ENCODE data around the gene EFNA4. TPM values are rescaled to one million over a fixed set of nuclear protein-coding genes. Genes with fewer than 3 reads are reported as not detected.

EFNA4 gene
- polyA plus RNA-seq, 2 donors = 14.7 to 16.2 TPM

DNA sequence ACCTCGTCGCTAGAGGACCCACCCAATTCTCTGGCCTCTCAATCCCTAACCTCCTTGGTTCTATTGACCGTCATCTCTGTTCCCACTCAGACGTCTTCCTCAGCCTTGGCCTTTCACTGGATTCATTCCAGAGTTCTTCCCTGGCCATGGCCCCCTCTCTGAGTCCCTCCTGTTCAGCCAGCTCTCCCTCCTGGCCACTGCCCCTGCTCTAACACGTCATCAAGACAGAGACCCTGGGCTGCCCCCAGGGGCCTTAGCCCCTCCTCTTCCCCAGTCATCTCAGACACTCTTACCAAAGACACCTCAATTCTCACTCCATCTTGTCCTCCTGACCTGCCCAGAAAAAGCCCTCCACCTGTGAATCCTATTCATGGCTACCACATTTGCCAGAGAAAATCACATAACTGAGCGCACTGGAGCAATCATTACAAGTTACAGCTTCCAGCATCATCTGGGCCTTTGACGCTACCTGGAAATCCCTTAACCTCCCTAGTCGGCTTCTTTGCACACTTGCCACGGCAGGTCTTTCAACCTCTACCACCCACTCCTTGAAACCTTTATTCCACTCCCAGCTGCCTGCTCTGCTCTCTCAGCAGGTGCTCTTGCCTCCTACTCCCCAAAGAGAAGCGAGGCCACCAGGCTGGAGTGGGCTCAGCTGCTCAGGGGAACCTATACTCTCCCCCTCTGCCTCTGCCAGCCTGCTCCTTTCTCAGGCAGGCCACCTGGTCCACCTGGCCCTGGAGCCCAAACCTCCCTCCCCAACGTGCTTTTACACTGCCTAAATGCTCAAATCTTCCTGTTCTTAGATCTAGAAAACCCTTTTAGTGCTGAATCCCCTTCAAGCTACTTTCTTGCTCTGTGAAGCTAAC lies 43.9 kb upstream of the EFNA4 start:
- Histone ChIP-seq H3K4me1 (ENCODE audit: control insufficient read depth in 2 of 2, insufficient read depth in 2 of 2, low read length in 1 of 2) (peaks cover 14 to 36% of the 10 kb centered on the region in 2 donors), H3K27ac (ENCODE audit: low read depth in 2 of 2, low read length in 1 of 2) (peak overlapping the region in 1 of 2 donors; percentile 74), H3K36me3 (ENCODE audit: control insufficient read depth in 2 of 2, insufficient read depth in 2 of 2, low read length in 1 of 2) (peaks cover 3 to 21% of the 10 kb centered on the region in 2 donors), H3K4me3 (ENCODE audit: low read depth in 1 of 2, low read length in 2 of 2) (no peak overlapping the region), H3K27me3 (ENCODE audit: control insufficient read depth in 1 of 2, insufficient read depth in 2 of 2, low read length in 2 of 2) (no peaks in the 10 kb centered on the region), H3K9me3 (ENCODE audit: control insufficient read depth in 2 of 2, insufficient read depth in 1 of 2, low read depth in 1 of 2, low read length in 1 of 2) (no peaks in the 10 kb centered on the region)
- WGBS, 2 donors = 61 to 68% methylated on average over 11 of the region's 11 CpGs

DNA sequence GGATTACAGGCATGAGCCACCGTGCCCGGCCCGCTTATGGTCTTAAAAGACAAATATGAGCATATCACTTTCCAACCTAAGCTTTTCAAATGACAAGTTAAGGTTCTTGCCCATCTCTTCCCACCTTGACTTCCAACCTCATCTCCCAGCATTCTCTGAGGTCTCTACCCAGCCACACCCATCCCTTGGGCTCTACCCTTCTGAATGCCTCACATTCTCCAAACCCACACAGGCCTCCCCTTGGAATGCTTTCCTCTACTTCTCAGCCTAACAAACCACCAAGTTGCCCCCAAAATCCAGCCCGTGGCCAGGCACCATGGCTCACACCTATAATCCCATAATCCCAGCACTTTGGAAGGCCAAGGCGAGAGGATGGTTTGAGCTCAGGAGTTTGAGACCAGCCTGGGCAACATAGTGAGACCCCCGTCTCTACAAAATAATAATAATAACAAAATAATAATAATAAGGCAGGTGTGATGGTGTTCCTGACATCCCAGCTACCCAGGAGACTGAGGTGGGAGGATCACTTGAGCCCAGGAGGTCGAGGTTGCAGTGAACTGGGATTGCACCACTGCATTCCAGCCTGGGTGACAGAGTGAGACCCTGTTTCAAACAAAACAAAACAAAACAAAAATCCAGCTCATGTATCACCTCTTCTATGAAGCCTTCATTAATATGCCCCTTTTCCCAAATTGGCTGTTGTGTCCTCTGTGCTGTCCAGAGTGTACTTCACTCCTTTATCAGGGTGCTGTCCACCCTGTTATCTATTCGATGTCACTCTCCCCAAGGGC lies 41.2 kb upstream of the EFNA4 start:
- 80 to 85% methylated on average over 8 of the region's 8 CpGs for WGBS, 2 donors
- Histone ChIP-seq H3K27ac (ENCODE audit: low read depth in 2 of 2, low read length in 1 of 2) (no peak overlapping the region), H3K36me3 (ENCODE audit: control insufficient read depth in 2 of 2, insufficient read depth in 2 of 2, low read length in 1 of 2) (no peaks in the 10 kb centered on the region), H3K4me3 (ENCODE audit: low read depth in 1 of 2, low read length in 2 of 2) (no peak overlapping the region), H3K4me1 (ENCODE audit: control insufficient read depth in 2 of 2, insufficient read depth in 2 of 2, low read length in 1 of 2) (peaks cover under 1 to 20% of the 10 kb centered on the region in 2 donors), H3K9me3 (ENCODE audit: control insufficient read depth in 2 of 2, insufficient read depth in 1 of 2, low read depth in 1 of 2, low read length in 1 of 2) (no peaks in the 10 kb centered on the region), H3K27me3 (ENCODE audit: control insufficient read depth in 1 of 2, insufficient read depth in 2 of 2, low read length in 2 of 2) (no peaks in the 10 kb centered on the region)

DNA sequence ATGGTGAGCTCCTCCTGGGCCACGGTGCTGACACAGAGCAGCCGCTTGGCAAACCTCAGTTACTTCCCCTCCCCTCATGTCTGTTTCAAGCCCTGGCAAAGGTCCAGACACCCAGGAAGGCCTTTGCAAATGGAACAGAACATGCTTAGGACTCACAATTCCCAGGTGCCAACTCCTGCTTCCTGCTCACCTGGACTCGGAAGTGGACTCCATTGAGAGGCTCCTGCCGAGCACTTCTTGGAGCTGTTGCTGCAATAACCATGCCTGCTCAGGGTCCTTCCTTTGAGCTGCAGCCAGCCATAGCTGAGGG lies 40.7 kb upstream of the EFNA4 start:
- H3K4me3 ChIP-seq (ENCODE audit: low read depth in 1 of 2, low read length in 2 of 2) = no peak overlapping the region
- peaks cover 0 to 15% of the 10 kb centered on the region in 2 donors for H3K4me1 ChIP-seq (ENCODE audit: control insufficient read depth in 2 of 2, insufficient read depth in 2 of 2, low read length in 1 of 2)
- H3K36me3 ChIP-seq (ENCODE audit: control insufficient read depth in 2 of 2, insufficient read depth in 2 of 2, low read length in 1 of 2) = no peaks in the 10 kb centered on the region
- H3K27ac ChIP-seq (ENCODE audit: low read depth in 2 of 2, low read length in 1 of 2) = no peak overlapping the region
- 43 to 49% methylated on average over 4 of the region's 4 CpGs for WGBS, 2 donors
- no peaks in the 10 kb centered on the region for H3K9me3 ChIP-seq (ENCODE audit: control insufficient read depth in 2 of 2, insufficient read depth in 1 of 2, low read depth in 1 of 2, low read length in 1 of 2)
- H3K27me3 ChIP-seq (ENCODE audit: control insufficient read depth in 1 of 2, insufficient read depth in 2 of 2, low read length in 2 of 2) = no peaks in the 10 kb centered on the region

DNA sequence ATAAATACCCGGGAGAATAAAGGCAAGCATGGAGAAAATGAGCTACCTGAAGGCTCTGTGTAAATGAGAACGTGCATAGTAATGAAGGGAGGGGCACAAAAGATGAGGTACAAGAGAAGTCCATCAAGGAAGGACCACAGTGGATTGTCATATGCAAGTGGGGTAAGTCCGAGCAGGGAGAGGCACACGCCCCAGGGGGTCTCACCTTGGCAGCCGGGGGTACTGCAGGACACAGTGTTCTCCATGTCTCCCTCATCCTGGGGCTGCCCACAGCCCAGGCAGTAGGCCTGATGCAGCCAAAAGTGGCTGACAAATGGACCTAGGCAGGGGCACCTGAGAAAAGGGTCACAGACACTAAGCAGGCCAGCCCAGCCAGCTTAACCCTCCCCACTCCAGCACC lies 39.9 kb upstream of the EFNA4 start:
- H3K4me3 ChIP-seq (ENCODE audit: low read depth in 1 of 2, low read length in 2 of 2) = no peak overlapping the region
- H3K9me3 ChIP-seq (ENCODE audit: control insufficient read depth in 2 of 2, insufficient read depth in 1 of 2, low read depth in 1 of 2, low read length in 1 of 2) = no peaks in the 10 kb centered on the region
- no peak overlapping the region for H3K27ac ChIP-seq (ENCODE audit: low read depth in 2 of 2, low read length in 1 of 2)
- H3K4me1 ChIP-seq (ENCODE audit: control insufficient read depth in 2 of 2, insufficient read depth in 2 of 2, low read length in 1 of 2) = peaks cover 0 to 14% of the 10 kb centered on the region in 2 donors
- no peaks in the 10 kb centered on the region for H3K27me3 ChIP-seq (ENCODE audit: control insufficient read depth in 1 of 2, insufficient read depth in 2 of 2, low read length in 2 of 2)
- no peaks in the 10 kb centered on the region for H3K36me3 ChIP-seq (ENCODE audit: control insufficient read depth in 2 of 2, insufficient read depth in 2 of 2, low read length in 1 of 2)
- WGBS, 2 donors = 78 to 80% methylated on average over 5 of the region's 5 CpGs

DNA sequence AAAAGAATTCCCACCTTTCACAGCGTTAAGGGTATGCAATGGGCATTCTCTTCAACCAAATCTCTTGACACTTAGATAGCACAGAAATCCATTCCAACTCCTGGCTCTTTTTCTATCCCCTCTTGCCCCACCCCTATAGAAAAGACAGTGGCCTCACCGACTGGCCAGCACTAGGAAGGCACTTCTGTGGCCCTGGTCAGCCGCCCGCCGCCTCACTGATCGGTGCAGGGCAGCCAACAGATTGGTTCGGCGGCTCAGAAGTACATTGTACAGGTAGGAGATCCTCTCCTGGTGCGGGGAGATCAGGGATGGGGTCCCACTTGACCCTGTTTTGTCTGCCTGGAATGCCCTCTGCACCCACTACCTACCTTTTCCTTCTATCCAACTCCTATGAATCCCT lies 39.2 kb upstream of the EFNA4 start:
- H3K27me3 ChIP-seq (ENCODE audit: control insufficient read depth in 1 of 2, insufficient read depth in 2 of 2, low read length in 2 of 2) = no peaks in the 10 kb centered on the region
- H3K36me3 ChIP-seq (ENCODE audit: control insufficient read depth in 2 of 2, insufficient read depth in 2 of 2, low read length in 1 of 2) = no peaks in the 10 kb centered on the region
- WGBS, 2 donors = 91 to 93% methylated on average over 9 of the region's 9 CpGs
- no peak overlapping the region for H3K27ac ChIP-seq (ENCODE audit: low read depth in 2 of 2, low read length in 1 of 2)
- H3K4me1 ChIP-seq (ENCODE audit: control insufficient read depth in 2 of 2, insufficient read depth in 2 of 2, low read length in 1 of 2) = peaks cover 0 to 14% of the 10 kb centered on the region in 2 donors
- no peaks in the 10 kb centered on the region for H3K9me3 ChIP-seq (ENCODE audit: control insufficient read depth in 2 of 2, insufficient read depth in 1 of 2, low read depth in 1 of 2, low read length in 1 of 2)
- H3K4me3 ChIP-seq (ENCODE audit: low read depth in 1 of 2, low read length in 2 of 2) = no peak overlapping the region

DNA sequence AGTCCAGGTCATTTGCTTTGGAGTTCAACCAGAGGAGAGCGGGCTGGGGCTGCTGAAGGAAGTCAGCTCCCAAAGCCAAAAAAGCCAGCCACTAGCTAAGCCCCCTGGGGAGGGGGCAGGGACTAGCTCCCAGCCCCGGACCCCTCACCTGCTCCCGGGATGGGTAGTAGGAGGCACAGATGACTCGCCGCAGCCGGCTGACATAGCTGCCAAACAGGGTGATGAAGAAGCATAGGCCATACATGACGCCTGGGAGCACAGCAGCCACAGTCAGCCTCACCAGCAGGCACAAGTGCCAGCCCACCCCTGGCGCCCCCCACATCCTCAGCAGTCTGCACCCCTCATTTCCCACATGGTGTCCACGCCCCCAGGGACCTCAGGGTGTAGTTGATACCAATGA lies 37.4 kb upstream of the EFNA4 start:
- H3K4me1 ChIP-seq (ENCODE audit: control insufficient read depth in 2 of 2, insufficient read depth in 2 of 2, low read length in 1 of 2) = peaks cover 0 to 12% of the 10 kb centered on the region in 2 donors
- H3K27me3 ChIP-seq (ENCODE audit: control insufficient read depth in 1 of 2, insufficient read depth in 2 of 2, low read length in 2 of 2) = no peaks in the 10 kb centered on the region
- no peaks in the 10 kb centered on the region for H3K9me3 ChIP-seq (ENCODE audit: control insufficient read depth in 2 of 2, insufficient read depth in 1 of 2, low read depth in 1 of 2, low read length in 1 of 2)
- whole genome bisulfite sequencing, 2 donors = 56 to 70% methylated on average over 9 of the region's 9 CpGs
- H3K27ac ChIP-seq (ENCODE audit: low read depth in 2 of 2, low read length in 1 of 2) = peak overlapping the region in 1 of 2 donors; percentile 18
- H3K4me3 ChIP-seq (ENCODE audit: low read depth in 1 of 2, low read length in 2 of 2) = no peak overlapping the region
- H3K36me3 ChIP-seq (ENCODE audit: control insufficient read depth in 2 of 2, insufficient read depth in 2 of 2, low read length in 1 of 2) = no peaks in the 10 kb centered on the region

DNA sequence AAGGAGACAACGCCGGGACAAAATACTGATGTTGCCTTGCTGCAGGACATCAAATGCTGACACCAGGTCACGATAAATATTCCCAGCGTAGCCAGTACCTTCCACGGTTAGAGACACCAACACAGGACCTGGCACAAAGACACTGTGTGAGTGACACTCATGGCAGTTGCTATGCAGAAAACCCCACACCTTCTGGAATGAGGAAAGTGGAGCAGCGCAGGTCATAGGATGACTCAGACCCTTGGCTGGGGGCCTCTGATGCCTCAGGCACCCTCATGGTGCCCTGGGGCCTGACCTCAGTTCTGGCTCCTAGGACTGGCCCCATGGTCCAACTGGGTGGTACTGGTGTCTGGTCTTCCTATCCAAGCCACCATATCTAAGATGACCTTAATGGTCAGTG lies 37.0 kb upstream of the EFNA4 start:
- peak overlapping the region in 1 of 2 donors; percentile 18 for H3K27ac ChIP-seq (ENCODE audit: low read depth in 2 of 2, low read length in 1 of 2)

DNA sequence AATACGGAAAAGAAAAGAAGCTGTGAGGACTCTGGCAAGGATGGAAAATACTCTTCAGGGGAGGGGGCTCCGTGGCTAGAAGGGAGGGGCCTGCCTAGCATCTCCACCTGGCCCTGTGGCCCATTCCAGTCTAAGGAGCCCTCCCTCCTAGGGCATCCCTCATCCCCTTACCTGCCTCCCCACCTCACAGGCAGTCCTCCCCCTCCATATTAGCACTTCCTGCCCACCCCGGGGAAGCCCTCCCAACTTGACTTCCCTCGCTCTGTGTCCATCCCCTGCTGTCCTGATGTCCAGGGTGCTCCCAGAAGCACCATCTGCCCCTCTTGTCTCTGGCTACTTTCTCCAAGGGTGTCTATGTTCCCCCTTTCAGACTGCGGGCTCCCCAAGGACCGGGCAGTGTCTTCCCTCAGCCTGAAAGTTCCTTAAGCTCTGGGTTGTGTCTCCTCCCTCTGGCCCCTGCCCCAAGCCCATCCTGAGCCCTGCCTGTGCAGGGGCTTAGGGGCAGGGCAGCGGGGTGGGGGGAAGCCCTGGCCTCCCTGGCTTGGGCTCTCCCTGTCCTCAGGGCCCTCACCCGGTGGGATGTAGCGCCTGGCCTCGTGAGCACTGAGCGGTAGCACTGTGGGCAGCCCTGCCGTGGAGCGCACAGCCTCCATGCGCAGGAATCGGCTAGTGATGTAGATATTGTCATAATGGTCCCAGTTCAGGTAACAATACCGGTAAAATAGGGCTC lies 33.9 kb upstream of the EFNA4 start:
- Histone ChIP-seq H3K4me3 (ENCODE audit: low read depth in 1 of 2, low read length in 2 of 2) (no peak overlapping the region), H3K36me3 (ENCODE audit: control insufficient read depth in 2 of 2, insufficient read depth in 2 of 2, low read length in 1 of 2) (no peaks in the 10 kb centered on the region), H3K4me1 (ENCODE audit: control insufficient read depth in 2 of 2, insufficient read depth in 2 of 2, low read length in 1 of 2) (peaks cover 0 to 15% of the 10 kb centered on the region in 2 donors), H3K27ac (ENCODE audit: low read depth in 2 of 2, low read length in 1 of 2) (no peak overlapping the region), H3K27me3 (ENCODE audit: control insufficient read depth in 1 of 2, insufficient read depth in 2 of 2, low read length in 2 of 2) (no peaks in the 10 kb centered on the region), H3K9me3 (ENCODE audit: control insufficient read depth in 2 of 2, insufficient read depth in 1 of 2, low read depth in 1 of 2, low read length in 1 of 2) (no peaks in the 10 kb centered on the region)
- WGBS, 2 donors = 85 to 88% methylated on average over 16 of the region's 16 CpGs

More for the DNA sequence above, 37.0 kb upstream of the EFNA4 start:
- 78 to 85% methylated on average over 6 of the region's 6 CpGs for WGBS, 2 donors
- Histone ChIP-seq H3K4me1 (ENCODE audit: control insufficient read depth in 2 of 2, insufficient read depth in 2 of 2, low read length in 1 of 2) (peaks cover 0 to 12% of the 10 kb centered on the region in 2 donors), H3K9me3 (ENCODE audit: control insufficient read depth in 2 of 2, insufficient read depth in 1 of 2, low read depth in 1 of 2, low read length in 1 of 2) (no peaks in the 10 kb centered on the region), H3K27me3 (ENCODE audit: control insufficient read depth in 1 of 2, insufficient read depth in 2 of 2, low read length in 2 of 2) (no peaks in the 10 kb centered on the region), H3K4me3 (ENCODE audit: low read depth in 1 of 2, low read length in 2 of 2) (no peak overlapping the region), H3K36me3 (ENCODE audit: control insufficient read depth in 2 of 2, insufficient read depth in 2 of 2, low read length in 1 of 2) (no peaks in the 10 kb centered on the region)

DNA sequence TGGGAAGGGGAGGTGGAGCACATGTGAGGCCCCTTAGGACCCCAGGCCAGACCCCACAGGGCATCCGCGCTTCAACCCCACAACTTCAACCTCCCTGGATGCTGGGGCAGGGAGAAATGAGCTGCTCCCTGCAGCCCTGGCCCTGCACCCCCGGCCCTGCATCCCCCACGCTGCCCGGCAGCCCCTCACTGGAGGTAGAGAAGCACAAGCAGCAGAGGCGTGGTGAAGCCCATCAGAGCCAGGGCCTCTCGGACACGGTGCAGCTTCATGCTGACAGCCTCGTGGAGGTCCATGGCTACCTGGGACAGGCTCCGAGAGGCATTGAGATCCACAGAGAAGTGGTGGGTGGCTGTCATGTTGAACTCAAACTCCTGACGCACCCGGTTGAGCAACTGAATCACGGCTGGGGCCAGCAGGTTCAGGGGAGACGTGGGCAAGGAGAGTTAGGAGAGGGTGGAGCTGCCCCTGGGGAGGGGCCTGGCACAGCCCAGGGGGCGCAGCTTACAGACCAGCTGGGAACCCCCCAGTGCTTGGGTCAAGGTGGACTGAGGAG lies 33.2 kb upstream of the EFNA4 start:
- WGBS, 2 donors = 80 to 87% methylated on average over 15 of the region's 15 CpGs
- no peaks in the 10 kb centered on the region for H3K9me3 ChIP-seq (ENCODE audit: control insufficient read depth in 2 of 2, insufficient read depth in 1 of 2, low read depth in 1 of 2, low read length in 1 of 2)
- no peaks in the 10 kb centered on the region for H3K27me3 ChIP-seq (ENCODE audit: control insufficient read depth in 1 of 2, insufficient read depth in 2 of 2, low read length in 2 of 2)
- peaks cover 0 to 15% of the 10 kb centered on the region in 2 donors for H3K4me1 ChIP-seq (ENCODE audit: control insufficient read depth in 2 of 2, insufficient read depth in 2 of 2, low read length in 1 of 2)
- no peak overlapping the region for H3K4me3 ChIP-seq (ENCODE audit: low read depth in 1 of 2, low read length in 2 of 2)
- no peaks in the 10 kb centered on the region for H3K36me3 ChIP-seq (ENCODE audit: control insufficient read depth in 2 of 2, insufficient read depth in 2 of 2, low read length in 1 of 2)
- no peak overlapping the region for H3K27ac ChIP-seq (ENCODE audit: low read depth in 2 of 2, low read length in 1 of 2)

Measured in esophagus (tissue), 2 donors.